Transverse colon (tissue), 4 donors: ENCODE data around the gene RAB30. TPM values are rescaled to one million over a fixed set of nuclear protein-coding genes. Genes with fewer than 3 reads are reported as not detected.
A peak's percentile ranks its signal among the peaks of the same experiment; 100 is the strongest.

Experiments used
- DNase-seq: peaks from one replicate; pipeline ENCODE4 v3.0.0-alpha.2; 2019
- H3K27ac ChIP-seq, 4 donors: fragments of 200-600 bp; sonication (generic); 2 replicates each; pipeline ENCODE4 v1.5.1; 2016 to 2018; ENCODE audit warnings: inconsistent platforms in 4 of 4
- H3K27me3 ChIP-seq: fragments of 200-600 bp; sonication (generic); 2 replicates; pipeline ENCODE4 v1.5.1; 2017; ENCODE audit warnings: inconsistent platforms
- H3K36me3 ChIP-seq, 4 donors: fragments of 200-600 bp; sonication (generic); 2 replicates each; pipeline ENCODE4 v1.5.1; 2017 to 2019; ENCODE audit warnings: inconsistent platforms in 4 of 4
- H3K4me1 ChIP-seq, 4 donors: fragments of 200-600 bp; sonication (generic); 2 replicates each; pipeline ENCODE4 v1.5.1; 2017 to 2020; ENCODE audit warnings: inconsistent platforms in 4 of 4
- H3K4me3 ChIP-seq, 4 donors: fragments of 200-600 bp; sonication (generic); 1 replicate in 1 of 4; 2 replicates in 3 of 4; pipeline versions ENCODE4 v1.5.1 to v1.6.1; 2017 to 2019; ENCODE audit warnings: inconsistent platforms in 4 of 4
- H3K9me3 ChIP-seq, 2 donors: fragments of 200-600 bp; sonication (generic); 2 replicates each; pipeline ENCODE4 v1.5.1; 2017 to 2019; ENCODE audit warnings: inconsistent platforms in 2 of 2
- CTCF ChIP-seq, 5 experiments: fragments of 200-600 bp in 3 of 5; fragments of 450-650 bp in 2 of 5; sonication (generic) in 3 of 5; IDR thresholded peaks; 1 replicate in 2 of 5; 2 replicates in 3 of 5; pipeline ENCODE4 v1.5.1; 2016 to 2017; ENCODE audit warnings: antibody characterized with exemption in 5 of 5, inconsistent platforms in 3 of 5, mild to moderate bottlenecking in 2 of 5, moderate library complexity in 1 of 5
- EP300 ChIP-seq: sonication (generic); formaldehyde crosslinking; IDR thresholded peaks from one replicate; pipeline ENCODE4 v1.6.1; 2017; ENCODE audit warnings: antibody characterized with exemption, low read depth
- POLR2A ChIP-seq: fragments of 450-650 bp; IDR thresholded peaks from one replicate; pipeline ENCODE4 v1.6.1; 2016; ENCODE audit warnings: antibody characterized with exemption, mild to moderate bottlenecking, moderate library complexity
- POLR2AphosphoS5 ChIP-seq, 3 donors: sonication (generic); formaldehyde crosslinking; IDR thresholded peaks; one replicate each; pipeline ENCODE4 v1.6.1; 2016; ENCODE audit warnings: antibody characterized with exemption in 3 of 3
- WGBS, 2 donors: methylation state at CpG; one replicate each; pipeline ENCODE4 v1.1.5; 2018; ENCODE audit warnings: low coverage in 1 of 2; 5-methylcytosine and 5-hydroxymethylcytosine counted together
- in situ Hi-C, 4 donors: fragments of 200-750 bp; cut with MboI; loops; one replicate each; pipeline versions ENCODE4 v1.15.0 to v1.15.1; 2017; ENCODE audit warnings: low sequenced_read_pairs in 3 of 4, low pct_ligation_motif_present in 1 of 4, low pct_unique_long_range_greater_than_20kb in 1 of 4
- intact Hi-C: fragments of 100-400 bp; cut with DNase I; formaldehyde crosslinking; loops from one replicate; pipeline ENCODE4 v1.15.1; 2023; ENCODE audit warnings: low total_unique reads
- total RNA-seq, 4 donors: library from RNA; depleted of rRNA; stranded (reverse); fragments of >200 nt; gene quantifications; one replicate each; pipeline ENCODE4 v1.1.0, GENCODE V29; 2016

RAB30 gene
- total RNA-seq, 4 donors from 2014 or later: 2.2 to 29.9 (median 14.5) TPM

GRCh38 chr11:82999232-82999631 lies 72.5 kb downstream of the RAB30 start:
- no peak for TF ChIP-seq POLR2AphosphoS5 (IDR thresholded peaks at IDR 0.05)
- TF ChIP-seq EP300: no peak
- no peak for TF ChIP-seq POLR2A
- no peak for TF ChIP-seq CTCF (IDR thresholded peaks at IDR 0.05)
- Histone ChIP-seq H3K27ac (no peak overlapping the region), H3K36me3 (no peaks in the 10 kb centered on the region), H3K4me3 (no peak overlapping the region), H3K9me3 (no peaks in the 10 kb centered on the region), H3K27me3 (no peaks in the 10 kb centered on the region), H3K4me1 (peaks cover 4 to 48% (median 28%) of the 10 kb centered on the region in 4 donors)
- DNase-seq: no peak
- in situ Hi-C loops: no loop called here
- intact Hi-C loops: no loop called here

GRCh38 chr11:82998697-82999096 lies 73.0 kb downstream of the RAB30 start:
- no peak for DNase-seq
- in situ Hi-C loops: no loop called here
- H3K4me1 ChIP-seq: peaks cover 4 to 48% (median 28%) of the 10 kb centered on the region in 4 donors
- TF ChIP-seq EP300 (no peak), CTCF (IDR thresholded peaks at IDR 0.05) (no peak), POLR2AphosphoS5 (IDR thresholded peaks at IDR 0.05) (no peak), POLR2A (no peak)
- no peak overlapping the region for H3K4me3 ChIP-seq
- H3K27ac ChIP-seq: no peak overlapping the region
- H3K36me3 ChIP-seq: no peaks in the 10 kb centered on the region
- intact Hi-C loops: no loop called here
- H3K27me3 ChIP-seq: no peaks in the 10 kb centered on the region
- 78 to 94% methylated on average over 2 of the region's 2 CpGs for WGBS, 2 donors
- H3K9me3 ChIP-seq: no peaks in the 10 kb centered on the region

GRCh38 chr11:82996966-82997606 lies 74.6 kb downstream of the RAB30 start:
- peaks cover 4 to 48% (median 28%) of the 10 kb centered on the region in 4 donors for H3K4me1 ChIP-seq
- DNase-seq: peak; percentile 80
- no peak for TF ChIP-seq CTCF (IDR thresholded peaks at IDR 0.05)
- peak in 2 of 3 donors; percentile 64 to 87 for TF ChIP-seq POLR2AphosphoS5 (IDR thresholded peaks at IDR 0.05)
- peak; percentile 54 for TF ChIP-seq POLR2A
- no peak for TF ChIP-seq EP300
- peak overlapping the region; percentile 58 to 83 (median 78) for H3K27ac ChIP-seq
- H3K4me3 ChIP-seq: peak overlapping the region in 1 of 4 donors; percentile 11
- WGBS, 2 donors: 53 to 60% methylated on average over 10 to 14 of the region's 14 CpGs
- no peaks in the 10 kb centered on the region for H3K9me3 ChIP-seq
- H3K36me3 ChIP-seq: no peaks in the 10 kb centered on the region
- intact Hi-C loops: no loop called here
- no peaks in the 10 kb centered on the region for H3K27me3 ChIP-seq
- in situ Hi-C loops: no loop called here

GRCh38 chr11:82995754-82996398 lies 75.8 kb downstream of the RAB30 start:
- Histone ChIP-seq H3K4me3 (no peak overlapping the region), H3K4me1 (peaks cover 4 to 48% (median 28%) of the 10 kb centered on the region in 4 donors), H3K27ac (peak overlapping the region; percentile 58 to 83 (median 78)), H3K27me3 (no peaks in the 10 kb centered on the region), H3K36me3 (no peaks in the 10 kb centered on the region), H3K9me3 (no peaks in the 10 kb centered on the region)
- 49 to 61% methylated on average over 2 to 4 of the region's 4 CpGs for WGBS, 2 donors
- no peak for DNase-seq
- in situ Hi-C loops (no loop called here), intact Hi-C loops (no loop called here)
- TF ChIP-seq EP300 (no peak), POLR2AphosphoS5 (IDR thresholded peaks at IDR 0.05) (peak in 1 of 3 donors; percentile 15)
